H9 (cell line): ENCODE data around the gene NMRAL1. TPM values are rescaled to one million over a fixed set of nuclear protein-coding genes. Genes with fewer than 3 reads are reported as not detected.

Experiments used
- DNase-seq: peaks from one replicate; pipeline ENCODE4 v3.0.0-alpha.2; 2017
- H2AFZ ChIP-seq: one replicate; pipeline ENCODE4 v1.6.1; 2013; ENCODE audit warnings: mild to moderate bottlenecking, low read length, control low read depth, moderate library complexity
- H2AK5ac ChIP-seq: 2 replicates; pipeline ENCODE4 v1.6.1; 2013; ENCODE audit warnings: low read length, control low read depth, mixed read lengths; ENCODE audit not compliant: insufficient read length
- H2BK120ac ChIP-seq: one replicate; pipeline ENCODE4 v1.6.1; 2013; ENCODE audit warnings: low read depth, mild to moderate bottlenecking, low read length, control low read depth, inconsistent platforms; ENCODE audit not compliant: poor library complexity, severe bottlenecking
- H2BK12ac ChIP-seq: 2 replicates; pipeline ENCODE4 v1.6.1; 2013; ENCODE audit warnings: low read length, control low read depth, mixed read lengths, low read depth; ENCODE audit not compliant: insufficient read length
- H2BK15ac ChIP-seq: 2 replicates; pipeline ENCODE4 v1.6.1; 2013; ENCODE audit warnings: low read depth, low read length, control low read depth
- H2BK20ac ChIP-seq: one replicate; pipeline ENCODE4 v1.6.1; 2013; ENCODE audit warnings: low read depth, mild to moderate bottlenecking, low read length, control low read depth, inconsistent platforms; ENCODE audit not compliant: poor library complexity, severe bottlenecking
- H2BK5ac ChIP-seq: 2 replicates; pipeline ENCODE4 v1.6.1; 2013; ENCODE audit warnings: low read length, control low read depth, mixed read lengths; ENCODE audit not compliant: insufficient read length
- H3K14ac ChIP-seq: 2 replicates; pipeline ENCODE4 v1.6.1; 2013; ENCODE audit warnings: low read length, control low read depth; ENCODE audit not compliant: insufficient read depth
- H3K18ac ChIP-seq: 2 replicates; pipeline ENCODE4 v1.6.1; 2013; ENCODE audit warnings: low read depth, mild to moderate bottlenecking, mixed read lengths, low read length, control low read depth; ENCODE audit not compliant: insufficient read length
- H3K23ac ChIP-seq: 2 replicates; pipeline ENCODE4 v1.6.1; 2013; ENCODE audit warnings: low read length, control low read depth, mixed read lengths, low read depth; ENCODE audit not compliant: insufficient read length
- H3K23me2 ChIP-seq: 2 replicates; pipeline ENCODE4 v1.6.1; 2013; ENCODE audit warnings: low read depth, mild to moderate bottlenecking, mixed read lengths, low read length, control low read depth; ENCODE audit not compliant: insufficient read length, poor library complexity, severe bottlenecking
- H3K27ac ChIP-seq: 2 replicates; pipeline ENCODE4 v1.5.1; 2013; ENCODE audit warnings: low read length, control low read depth, mixed read lengths, low read depth; ENCODE audit not compliant: insufficient read length
- H3K27me3 ChIP-seq: 2 replicates; pipeline ENCODE4 v1.6.1; 2013; ENCODE audit warnings: low read length, control low read depth, inconsistent platforms; ENCODE audit not compliant: insufficient read depth
- H3K4ac ChIP-seq: 2 replicates; pipeline ENCODE4 v1.6.1; 2013; ENCODE audit warnings: low read depth, mild to moderate bottlenecking, control low read depth, inconsistent platforms, low read length, moderate library complexity
- H3K4me1 ChIP-seq: 2 replicates; pipeline ENCODE4 v1.6.1; 2013; ENCODE audit warnings: low read length, control low read depth, inconsistent platforms; ENCODE audit not compliant: insufficient read depth
- H3K4me2 ChIP-seq: 2 replicates; pipeline ENCODE4 v1.6.1; 2013; ENCODE audit warnings: low read length, control low read depth, mixed read lengths; ENCODE audit not compliant: insufficient read length, insufficient read depth
- H3K56ac ChIP-seq: 2 replicates; pipeline ENCODE4 v1.6.1; 2013; ENCODE audit warnings: low read depth, mild to moderate bottlenecking, mixed read lengths, low read length, control low read depth; ENCODE audit not compliant: insufficient read length
- H3K79me1 ChIP-seq: 2 replicates; pipeline ENCODE4 v1.6.1; 2013; ENCODE audit warnings: low read depth, mild to moderate bottlenecking, moderate library complexity, low read length, control low read depth, inconsistent platforms; ENCODE audit not compliant: insufficient read depth, poor library complexity, severe bottlenecking
- H3K79me2 ChIP-seq: 2 replicates; pipeline ENCODE4 v1.6.1; 2013; ENCODE audit warnings: low read length, control low read depth, inconsistent platforms; ENCODE audit not compliant: insufficient read depth
- H3K9ac ChIP-seq: 2 replicates; pipeline ENCODE4 v1.6.1; 2013; ENCODE audit warnings: low read length, control low read depth, mixed read lengths; ENCODE audit not compliant: insufficient read length; ENCODE audit errors: extremely low read depth
- H3K9me3 ChIP-seq: one replicate; pipeline ENCODE4 v1.6.1; 2013; ENCODE audit warnings: low read depth, low read length, inconsistent platforms; ENCODE audit not compliant: control insufficient read depth
- H3T11ph ChIP-seq: one replicate; pipeline ENCODE4 v1.6.1; 2013; ENCODE audit warnings: mild to moderate bottlenecking, low read length, control low read depth, inconsistent platforms
- H4K20me1 ChIP-seq: one replicate; pipeline ENCODE4 v1.6.1; 2013; ENCODE audit not compliant: control insufficient read depth, insufficient read length, insufficient read depth
- H4K5ac ChIP-seq: 2 replicates; pipeline ENCODE4 v1.6.1; 2013; ENCODE audit warnings: low read depth, mild to moderate bottlenecking, mixed read lengths, low read length, control low read depth; ENCODE audit not compliant: insufficient read length
- H4K8ac ChIP-seq: replicated peaks from 2 replicates; pipeline ENCODE4 v1.6.1; 2013; ENCODE audit warnings: low read length, control low read depth, mixed read lengths, low read depth; ENCODE audit not compliant: insufficient read length
- H4K91ac ChIP-seq: 2 replicates; pipeline ENCODE4 v1.6.1; 2013; ENCODE audit warnings: low read depth, mild to moderate bottlenecking, moderate library complexity, mixed read lengths, low read length, control low read depth; ENCODE audit not compliant: insufficient read length
- H3K27ac Mint-ChIP-seq, 3 experiments: 2 replicates in 2 of 3; 3 replicates in 1 of 3; pipeline ENCODE4 v1.8.0; 2020 to 2021; ENCODE audit warnings: mixed read lengths in 3 of 3, mild to moderate bottlenecking in 1 of 3, moderate library complexity in 1 of 3
- H3K27me3 Mint-ChIP-seq: 2 replicates; pipeline ENCODE4 v1.8.0; 2021; ENCODE audit warnings: low read depth, mild to moderate bottlenecking, moderate library complexity, mixed read lengths
- H3K36me3 Mint-ChIP-seq, 3 experiments: 2 replicates in 2 of 3; 3 replicates in 1 of 3; pipeline ENCODE4 v1.8.0; 2020 to 2021; ENCODE audit warnings: low read depth in 3 of 3, mixed read lengths in 3 of 3; ENCODE audit not compliant: insufficient read depth in 1 of 3
- H3K4me1 Mint-ChIP-seq, 2 experiments: 2 replicates each; pipeline ENCODE4 v1.8.0; 2020; ENCODE audit warnings: mixed read lengths in 2 of 2
- H3K4me3 Mint-ChIP-seq, 2 experiments: 2 replicates in 1 of 2; 3 replicates in 1 of 2; pipeline ENCODE4 v1.8.0; 2020 to 2021; ENCODE audit warnings: mild to moderate bottlenecking in 2 of 2, mixed read lengths in 2 of 2, moderate library complexity in 1 of 2
- H3K9me3 Mint-ChIP-seq, 2 experiments: 2 replicates in 1 of 2; 3 replicates in 1 of 2; pipeline ENCODE4 v1.8.0; 2020; ENCODE audit warnings: mild to moderate bottlenecking in 2 of 2, mixed read lengths in 2 of 2, moderate library complexity in 1 of 2
- WGBS: extraction: QIAGEN DNeasy Blood & Tissue Kit; methylation state at CpG from one replicate; pipeline ENCODE4 v1.1.7; 2013; ENCODE audit warnings: missing lambda C conversion rate, low lambda C conversion rate, mixed read lengths; ENCODE audit not compliant: insufficient read length; ENCODE audit errors: extremely low coverage; 5-methylcytosine and 5-hydroxymethylcytosine counted together
- total RNA-seq: library from RNA; stranded (reverse); gene quantifications from 2 replicates; pipeline ENCODE4 v1.2.1, GENCODE V29; 2021
- TF ChIP-seq, protein P1 (sequence below): fragments of 200-600 bp; sonication (generic); conservative IDR thresholded peaks from 3 replicates; pipeline ENCODE4 v1.8.0; 2021; ENCODE audit warnings: antibody characterized with exemption, mild to moderate bottlenecking

Gene NMRAL1
- total RNA-seq, 1 experiment from 2014 or later, result 78.9 TPM

DNA sequence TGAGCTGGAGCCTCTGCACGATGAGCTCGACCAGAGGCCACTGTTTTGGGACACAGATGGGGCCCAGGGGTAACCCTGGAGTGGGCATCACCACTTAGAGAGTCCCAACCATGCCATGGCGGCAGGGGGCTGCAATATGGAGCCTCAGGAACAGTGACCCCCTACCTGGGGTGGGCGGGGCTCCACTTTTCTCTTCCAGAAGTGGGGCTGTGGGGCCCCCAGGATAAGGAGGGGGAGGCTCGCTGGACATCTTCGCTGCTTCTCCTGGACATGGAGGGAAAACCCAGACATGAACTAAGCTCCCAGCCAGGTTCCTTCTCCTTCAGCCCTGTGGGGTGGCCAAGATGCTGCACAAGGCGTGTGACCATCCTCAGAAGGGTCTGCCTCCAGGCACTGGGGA is 39.5 kb upstream of the NMRAL1 start:
- DNase-seq, result no peak
- Mint-ChIP-seq H3K27me3 (no peaks in the 10 kb centered on the region; the same call in 1 of the 2 replicates), H3K27ac (0 out of 7 replicates have a peak overlapping the region, but pooled peaks of 1 of the 3 experiments have one; percentile 44), H3K36me3 (peaks cover 16 to 33% (median 32%) of the 10 kb centered on the region in 3 experiments; a peak in 6 of 7 replicates), H3K4me1 (peaks cover 4 to 14% of the 10 kb centered on the region in 2 experiments; a peak in 3 of 4 replicates), H3K9me3 (no peaks in the 10 kb centered on the region), H3K4me3 (no peak overlapping the region)
- Histone ChIP-seq H3K23me2 (no peaks in the 10 kb centered on the region), H2BK15ac (no peak overlapping the region), H2BK120ac (no peak overlapping the region), H4K91ac (no peak overlapping the region), H3K9me3 (no peaks in the 10 kb centered on the region), H3K27ac (no peak overlapping the region), H2BK12ac (no peak overlapping the region), H3K79me1 (no peaks in the 10 kb centered on the region), H3K23ac (no peak overlapping the region), H3K4ac (no peak overlapping the region), H4K20me1 (no peaks in the 10 kb centered on the region), H3K18ac (no peak overlapping the region), H2AFZ (no peak overlapping the region), H2BK20ac (no peak overlapping the region), H3T11ph (no peak overlapping the region), H4K8ac (no peak overlapping the region), H3K56ac (no peak overlapping the region), H4K5ac (no peak overlapping the region), H2BK5ac (no peak overlapping the region), H3K4me1 (no peaks in the 10 kb centered on the region), H3K79me2 (no peaks in the 10 kb centered on the region), H3K9ac (no peak overlapping the region), H2AK5ac (no peak overlapping the region), H3K27me3 (no peaks in the 10 kb centered on the region), H3K14ac (no peak overlapping the region), H3K4me2 (no peak overlapping the region)
- WGBS, result no CpG with 5 or more reads among the region's 7 CpGs
- TF ChIP-seq, protein P1, sequence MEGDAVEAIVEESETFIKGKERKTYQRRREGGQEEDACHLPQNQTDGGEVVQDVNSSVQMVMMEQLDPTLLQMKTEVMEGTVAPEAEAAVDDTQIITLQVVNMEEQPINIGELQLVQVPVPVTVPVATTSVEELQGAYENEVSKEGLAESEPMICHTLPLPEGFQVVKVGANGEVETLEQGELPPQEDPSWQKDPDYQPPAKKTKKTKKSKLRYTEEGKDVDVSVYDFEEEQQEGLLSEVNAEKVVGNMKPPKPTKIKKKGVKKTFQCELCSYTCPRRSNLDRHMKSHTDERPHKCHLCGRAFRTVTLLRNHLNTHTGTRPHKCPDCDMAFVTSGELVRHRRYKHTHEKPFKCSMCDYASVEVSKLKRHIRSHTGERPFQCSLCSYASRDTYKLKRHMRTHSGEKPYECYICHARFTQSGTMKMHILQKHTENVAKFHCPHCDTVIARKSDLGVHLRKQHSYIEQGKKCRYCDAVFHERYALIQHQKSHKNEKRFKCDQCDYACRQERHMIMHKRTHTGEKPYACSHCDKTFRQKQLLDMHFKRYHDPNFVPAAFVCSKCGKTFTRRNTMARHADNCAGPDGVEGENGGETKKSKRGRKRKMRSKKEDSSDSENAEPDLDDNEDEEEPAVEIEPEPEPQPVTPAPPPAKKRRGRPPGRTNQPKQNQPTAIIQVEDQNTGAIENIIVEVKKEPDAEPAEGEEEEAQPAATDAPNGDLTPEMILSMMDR, result no peak
